ENCODE results near the gene PTPRZ1. TPM values are rescaled to one million over a fixed set of nuclear protein-coding genes. Genes with fewer than 3 reads are reported as not detected.

The PTPRZ1 gene
- total and polyA plus RNA-seq, 7 donors, result 0.01 to 0.30 (median 0.08) TPM; not detected in 4

DNA sequence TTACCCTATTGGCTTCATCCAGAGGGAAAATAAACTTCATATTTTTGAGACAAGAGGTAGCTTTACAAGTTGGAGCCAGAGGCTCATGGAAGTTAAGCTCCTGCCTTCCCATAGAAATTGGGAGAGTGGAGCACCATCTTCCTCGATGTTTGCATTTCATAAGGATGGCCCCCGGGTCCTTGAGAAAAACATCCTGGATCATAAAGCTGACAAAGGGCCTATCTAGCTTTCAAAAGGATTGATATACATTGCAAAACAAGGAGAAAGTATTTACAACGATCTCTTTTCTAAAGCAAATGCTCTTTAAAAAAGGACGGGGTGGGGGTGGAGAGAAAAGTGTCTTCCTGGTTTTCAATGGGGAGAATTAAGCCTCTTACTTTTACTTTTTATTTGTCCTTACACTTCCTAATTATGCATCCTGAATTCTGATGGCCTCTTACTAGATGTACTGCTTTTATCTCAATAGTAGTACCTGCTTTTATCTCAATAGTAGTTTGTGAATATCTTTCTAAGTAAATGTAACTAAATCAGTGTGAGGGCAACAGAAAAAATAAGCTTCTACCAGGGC lies 65.6 kb downstream of the PTPRZ1 start:
- intact Hi-C loops (cut with DNase I), result no loop called here
- no peak overlapping the region for H3K27ac ChIP-seq
- TF ChIP-seq, protein P1, sequence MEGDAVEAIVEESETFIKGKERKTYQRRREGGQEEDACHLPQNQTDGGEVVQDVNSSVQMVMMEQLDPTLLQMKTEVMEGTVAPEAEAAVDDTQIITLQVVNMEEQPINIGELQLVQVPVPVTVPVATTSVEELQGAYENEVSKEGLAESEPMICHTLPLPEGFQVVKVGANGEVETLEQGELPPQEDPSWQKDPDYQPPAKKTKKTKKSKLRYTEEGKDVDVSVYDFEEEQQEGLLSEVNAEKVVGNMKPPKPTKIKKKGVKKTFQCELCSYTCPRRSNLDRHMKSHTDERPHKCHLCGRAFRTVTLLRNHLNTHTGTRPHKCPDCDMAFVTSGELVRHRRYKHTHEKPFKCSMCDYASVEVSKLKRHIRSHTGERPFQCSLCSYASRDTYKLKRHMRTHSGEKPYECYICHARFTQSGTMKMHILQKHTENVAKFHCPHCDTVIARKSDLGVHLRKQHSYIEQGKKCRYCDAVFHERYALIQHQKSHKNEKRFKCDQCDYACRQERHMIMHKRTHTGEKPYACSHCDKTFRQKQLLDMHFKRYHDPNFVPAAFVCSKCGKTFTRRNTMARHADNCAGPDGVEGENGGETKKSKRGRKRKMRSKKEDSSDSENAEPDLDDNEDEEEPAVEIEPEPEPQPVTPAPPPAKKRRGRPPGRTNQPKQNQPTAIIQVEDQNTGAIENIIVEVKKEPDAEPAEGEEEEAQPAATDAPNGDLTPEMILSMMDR (IDR thresholded peaks at IDR 0.05), result no peak
- 13 to 24% (median 21%) methylated on average over 4 of the region's 4 CpGs for WGBS, 3 donors
- H3K4me1 ChIP-seq, result no peaks in the 10 kb centered on the region
- H3K36me3 ChIP-seq (ENCODE audit: insufficient read depth in 1 of 2, low read depth in 1 of 2), result no peaks in the 10 kb centered on the region
- H3K4me3 ChIP-seq, result no peak overlapping the region
- ATAC-seq (no peak), DNase-seq (no peak)
- no peaks in the 10 kb centered on the region for H3K27me3 ChIP-seq (ENCODE audit: insufficient read depth in 3 of 3, low read length in 2 of 3)
- H3K9me3 ChIP-seq, result no peaks in the 10 kb centered on the region

DNA sequence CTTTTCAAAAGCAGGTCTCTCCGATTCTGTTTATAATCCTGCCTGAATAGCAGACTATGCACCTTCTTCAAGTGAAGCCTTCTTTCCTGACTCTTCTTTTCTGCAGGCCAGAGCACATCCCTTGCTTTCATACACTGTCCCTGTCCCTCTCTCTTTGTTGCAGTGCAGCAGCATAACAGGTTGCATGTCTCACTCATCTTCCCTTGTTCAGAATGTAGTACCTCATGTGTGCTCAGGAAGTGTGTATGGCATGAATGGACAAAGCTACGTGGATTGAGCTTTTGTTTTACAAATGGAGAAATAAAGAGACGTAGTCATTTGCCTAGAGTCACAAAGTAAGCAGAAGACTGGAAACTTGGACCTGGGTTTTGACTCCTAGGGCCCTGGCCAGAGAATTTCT lies 68.0 kb downstream of the PTPRZ1 start:
- intact Hi-C loops (cut with DNase I), result no loop called here
- Histone ChIP-seq H3K27me3 (ENCODE audit: insufficient read depth in 3 of 3, low read length in 2 of 3) (no peaks in the 10 kb centered on the region), H3K9me3 (no peaks in the 10 kb centered on the region), H3K4me1 (no peaks in the 10 kb centered on the region), H3K4me3 (no peak overlapping the region), H3K36me3 (ENCODE audit: insufficient read depth in 1 of 2, low read depth in 1 of 2) (no peaks in the 10 kb centered on the region), H3K27ac (no peak overlapping the region)
- TF ChIP-seq, protein P1 (IDR thresholded peaks at IDR 0.05), result no peak
- WGBS, 3 donors, result 39 to 49% (median 43%) methylated on average over 3 of the region's 3 CpGs
- ATAC-seq, result no peak
- no peak for DNase-seq

DNA sequence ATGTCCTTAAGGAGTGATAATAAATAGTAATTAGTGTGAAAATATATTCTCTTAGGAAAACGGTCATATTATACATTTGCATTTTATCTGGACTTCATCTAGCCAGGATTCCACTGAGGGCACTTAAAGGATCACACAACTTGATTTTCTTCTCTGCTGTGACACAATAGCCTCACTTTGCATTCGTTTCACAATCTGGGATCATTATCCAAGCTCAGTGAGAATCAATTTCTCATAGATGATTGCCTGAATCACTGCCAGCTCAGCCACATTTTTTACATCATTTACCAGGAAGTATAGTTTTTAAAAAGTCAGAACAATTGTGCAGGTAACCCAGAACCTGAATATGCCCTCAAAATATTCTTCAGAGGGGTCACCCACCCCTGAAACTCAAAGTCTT lies 68.9 kb downstream of the PTPRZ1 start:
- DNase-seq, result no peak
- H3K27ac ChIP-seq, result no peak overlapping the region
- no peak for ATAC-seq
- H3K4me1 ChIP-seq, result no peaks in the 10 kb centered on the region
- no peaks in the 10 kb centered on the region for H3K27me3 ChIP-seq (ENCODE audit: insufficient read depth in 3 of 3, low read length in 2 of 3)
- TF ChIP-seq, protein P1 (IDR thresholded peaks at IDR 0.05), result no peak
- H3K4me3 ChIP-seq, result no peak overlapping the region
- 24 to 32% (median 31%) methylated on average over 2 of the region's 2 CpGs for WGBS, 3 donors
- H3K9me3 ChIP-seq, result no peaks in the 10 kb centered on the region
- intact Hi-C loops (cut with DNase I), result no loop called here
- H3K36me3 ChIP-seq (ENCODE audit: insufficient read depth in 1 of 2, low read depth in 1 of 2), result no peaks in the 10 kb centered on the region

DNA sequence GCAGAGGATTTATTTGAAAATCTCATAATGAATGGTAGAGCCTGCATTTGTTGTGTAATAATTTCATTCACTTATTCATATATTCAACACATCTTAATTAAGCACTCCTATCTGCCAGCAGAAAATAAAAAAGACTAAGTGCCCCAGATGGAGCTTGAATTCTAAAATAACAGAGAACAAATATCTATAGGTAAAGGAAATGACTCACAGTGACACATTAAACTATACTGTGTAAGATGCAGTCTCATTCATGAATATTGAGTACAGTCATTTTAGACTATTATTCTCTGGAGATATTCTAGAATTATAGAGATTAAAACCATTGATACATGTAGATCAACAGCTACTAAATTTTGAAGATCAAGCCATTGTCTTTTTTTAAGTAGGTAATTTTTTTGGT lies 72.1 kb downstream of the PTPRZ1 start:
- TF ChIP-seq, protein P1 (IDR thresholded peaks at IDR 0.05), result no peak

More for the DNA sequence above, 72.1 kb downstream of the PTPRZ1 start:
- no peaks in the 10 kb centered on the region for H3K27me3 ChIP-seq (ENCODE audit: insufficient read depth in 3 of 3, low read length in 2 of 3)
- DNase-seq, result no peak
- no peak overlapping the region for H3K27ac ChIP-seq
- intact Hi-C loops (cut with DNase I), result no loop called here
- H3K4me3 ChIP-seq, result no peak overlapping the region
- no peaks in the 10 kb centered on the region for H3K9me3 ChIP-seq
- no peak for ATAC-seq
- no peaks in the 10 kb centered on the region for H3K36me3 ChIP-seq (ENCODE audit: insufficient read depth in 1 of 2, low read depth in 1 of 2)
- H3K4me1 ChIP-seq, result no peaks in the 10 kb centered on the region
